Activated T-helper 2 cell treated with anti-CD3 and anti-CD28 coated beads, Interferon-gamma antibody, Interleukin-2, Interleukin-4, amounts not matched to agents 10 μg/mL and 5 μg/mL and 100 μg/mL, durations not matched to agents 14 hours and 24 hours and 36 hours (primary cell): ENCODE data around the gene DOCK9. TPM values are rescaled to one million over a fixed set of nuclear protein-coding genes. Genes with fewer than 3 reads are reported as not detected.

Experiments used
- DNase-seq: peaks from one replicate; pipeline ENCODE4 v3.0.0; 2021; ENCODE audit warnings: low spot score
- H3K27ac Mint-ChIP-seq: one replicate; pipeline ENCODE4 v1.8.0; 2021; ENCODE audit warnings: mixed read lengths
- H3K27me3 Mint-ChIP-seq: one replicate; pipeline ENCODE4 v1.8.0; 2021; ENCODE audit warnings: low read depth, mixed read lengths
- H3K36me3 Mint-ChIP-seq: one replicate; pipeline ENCODE4 v1.8.0; 2021; ENCODE audit warnings: low read depth, mixed read lengths
- H3K4me1 Mint-ChIP-seq: one replicate; pipeline ENCODE4 v1.8.0; 2021; ENCODE audit warnings: low read depth, mixed read lengths
- H3K4me3 Mint-ChIP-seq: one replicate; pipeline ENCODE4 v1.8.0; 2021; ENCODE audit warnings: low read depth, mild to moderate bottlenecking, moderate library complexity, mixed read lengths
- H3K9me3 Mint-ChIP-seq: one replicate; pipeline ENCODE4 v1.8.0; 2021; ENCODE audit warnings: mixed read lengths
- intact Hi-C: fragments of 100-400 bp; cut with micrococcal nuclease; formaldehyde crosslinking; loops from one replicate; pipeline ENCODE4 v1.15.1; 2023
- total RNA-seq: library from RNA; stranded (reverse); gene quantifications from 2 replicates; pipeline ENCODE4 v1.2.3, GENCODE V29; 2022

DOCK9 gene
- total RNA-seq, 1 donor from 2014 or later: 40.7 TPM

DNA sequence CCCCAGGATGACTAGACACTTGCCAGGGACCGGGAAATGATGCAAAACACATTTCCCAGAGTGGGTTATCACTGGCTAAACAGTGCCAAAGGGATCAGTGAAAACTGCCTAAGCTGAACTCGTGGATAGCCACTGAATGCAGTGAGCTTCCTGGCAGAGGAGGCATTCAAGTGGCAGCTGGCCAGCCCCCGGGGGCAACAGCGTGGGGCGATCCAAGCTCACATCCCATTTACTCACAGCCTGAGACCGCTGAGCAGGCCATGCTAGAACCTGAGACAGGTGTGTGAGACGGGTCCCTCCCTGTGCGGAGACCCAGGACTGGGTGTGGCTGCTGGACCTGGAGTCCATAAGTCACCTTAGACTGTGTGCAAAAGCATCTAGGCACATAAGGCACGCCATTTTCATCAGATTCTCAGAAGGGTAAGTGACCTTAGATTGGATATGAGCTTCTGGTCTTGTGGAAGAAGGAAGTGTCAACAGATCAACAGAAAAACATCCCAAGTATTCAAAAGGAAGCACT, 173.5 kb downstream of the DOCK9 start:
- no peak for DNase-seq
- H3K9me3 Mint-ChIP-seq: no peaks in the 10 kb centered on the region
- H3K4me1 Mint-ChIP-seq: peaks cover 1% of the 10 kb centered on the region
- no peak overlapping the region for H3K27ac Mint-ChIP-seq
- H3K4me3 Mint-ChIP-seq: no peak overlapping the region
- intact Hi-C loops: no loop called here
- peaks cover 25% of the 10 kb centered on the region for H3K36me3 Mint-ChIP-seq
- H3K27me3 Mint-ChIP-seq: no peaks in the 10 kb centered on the region

DNA sequence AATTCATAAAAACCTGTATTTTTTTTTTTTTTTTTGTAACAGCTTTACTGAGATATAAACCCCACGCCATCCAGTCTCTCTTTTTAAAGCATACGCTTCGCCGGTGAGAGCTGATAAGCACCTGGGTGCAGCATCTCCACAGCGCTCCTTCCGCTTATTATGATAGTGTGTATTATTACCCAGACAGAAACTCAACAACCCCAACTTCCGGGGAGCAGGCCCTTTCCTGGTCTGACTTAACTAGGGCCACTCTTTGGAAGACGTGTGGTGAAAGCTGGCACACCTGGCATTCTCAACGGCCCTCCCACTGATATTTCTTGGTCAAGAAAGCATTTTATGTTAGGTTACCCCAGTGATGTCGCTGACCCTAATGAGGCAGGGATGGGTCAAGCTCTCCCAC, 173.9 kb downstream of the DOCK9 start:
- intact Hi-C loops: no loop called here
- no peak for DNase-seq
- Mint-ChIP-seq H3K27ac (no peak overlapping the region), H3K4me3 (no peak overlapping the region), H3K9me3 (no peaks in the 10 kb centered on the region), H3K36me3 (peaks cover 25% of the 10 kb centered on the region), H3K4me1 (peaks cover 1% of the 10 kb centered on the region), H3K27me3 (no peaks in the 10 kb centered on the region)

DNA sequence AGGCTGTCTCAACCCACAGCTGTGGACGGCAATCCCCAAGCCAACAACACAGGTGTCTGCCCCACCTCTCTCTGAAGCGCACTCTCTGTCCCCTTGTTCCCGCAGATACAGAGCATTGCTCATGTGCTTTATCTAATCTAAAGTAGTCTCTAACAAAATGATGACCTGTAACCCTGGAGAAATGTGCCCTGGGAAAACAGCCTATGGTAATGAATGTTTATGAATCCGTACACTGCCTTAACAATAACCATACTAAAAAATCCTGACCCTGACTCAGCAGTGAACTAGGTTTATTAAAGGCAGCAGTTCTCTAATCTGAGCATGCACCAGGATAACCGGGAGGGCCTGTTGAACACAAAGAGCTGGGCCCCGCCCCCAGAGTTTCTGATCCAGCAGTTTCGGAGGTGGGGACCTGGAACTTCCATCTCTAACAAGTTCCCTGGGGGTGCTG, 174.7 kb downstream of the DOCK9 start:
- no peak overlapping the region for H3K4me3 Mint-ChIP-seq
- no peak for DNase-seq
- peaks cover 31% of the 10 kb centered on the region for H3K36me3 Mint-ChIP-seq

DNA sequence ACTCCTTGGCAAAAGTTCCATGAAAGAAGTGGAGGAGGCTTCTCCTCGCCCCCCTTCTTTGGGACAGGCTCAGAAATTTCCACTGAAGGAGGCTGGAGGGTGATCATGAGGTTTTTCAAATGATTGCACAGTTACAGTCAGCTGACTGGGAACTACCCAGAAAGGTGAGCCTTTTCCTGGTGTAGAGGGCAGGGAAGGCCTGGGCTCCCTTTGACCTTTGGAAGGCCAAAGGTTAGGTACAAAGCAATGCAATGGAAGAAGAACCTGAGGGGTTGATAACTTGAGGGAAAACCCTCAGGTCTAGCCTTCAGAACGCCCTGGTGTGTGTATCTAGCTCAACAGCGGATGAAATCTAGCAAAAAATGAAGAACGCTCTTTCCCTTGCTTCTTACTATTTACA, 175.3 kb downstream of the DOCK9 start:
- Mint-ChIP-seq H3K36me3 (peaks cover 36% of the 10 kb centered on the region), H3K27me3 (no peaks in the 10 kb centered on the region), H3K9me3 (no peaks in the 10 kb centered on the region), H3K4me3 (no peak overlapping the region), H3K4me1 (peaks cover 1% of the 10 kb centered on the region), H3K27ac (no peak overlapping the region)
- no peak for DNase-seq
- intact Hi-C loops: no loop called here

More for the DNA sequence above, 174.7 kb downstream of the DOCK9 start:
- Mint-ChIP-seq H3K9me3 (no peaks in the 10 kb centered on the region), H3K27me3 (no peaks in the 10 kb centered on the region), H3K4me1 (peaks cover 1% of the 10 kb centered on the region), H3K27ac (no peak overlapping the region)
- intact Hi-C loops: no loop called here

DNA sequence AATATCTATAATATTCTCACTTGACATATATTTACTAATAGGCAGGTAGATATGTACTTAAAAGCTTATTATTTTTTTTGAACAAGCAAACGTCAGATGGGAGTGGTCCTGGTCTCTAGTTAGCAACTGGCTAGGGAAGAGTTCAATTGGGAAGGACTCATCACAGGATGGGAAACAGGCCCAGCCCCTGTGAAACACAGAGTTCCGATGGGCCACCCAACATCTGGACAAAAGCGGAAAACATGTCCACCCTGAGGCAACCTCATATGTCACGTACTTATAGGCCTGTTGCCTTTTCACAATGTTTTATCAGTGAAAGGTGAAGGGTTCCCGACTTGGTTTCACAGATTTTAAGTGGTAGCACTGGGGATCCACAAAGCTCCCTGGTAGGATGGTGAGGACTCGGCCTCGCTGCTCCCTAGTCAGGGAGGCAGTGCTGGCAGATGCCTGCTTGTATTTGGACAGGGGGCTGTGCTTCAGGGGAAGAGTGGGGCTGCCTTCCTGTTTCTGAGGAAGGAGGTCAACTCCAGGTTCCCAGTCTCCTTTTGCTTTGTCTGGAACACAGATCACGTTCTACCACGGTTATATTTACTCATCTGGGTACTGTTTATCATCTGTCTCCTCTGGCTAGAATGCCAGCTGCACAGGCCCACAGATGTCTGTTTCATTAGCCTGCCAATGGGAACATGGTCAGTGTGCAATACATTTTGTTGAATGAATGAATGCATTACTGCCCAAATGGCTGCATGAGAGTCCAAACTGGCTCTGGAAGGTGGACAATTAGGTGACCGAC, 176.0 kb downstream of the DOCK9 start:
- Mint-ChIP-seq H3K4me1 (peaks cover 4% of the 10 kb centered on the region), H3K27ac (no peak overlapping the region), H3K27me3 (no peaks in the 10 kb centered on the region), H3K36me3 (peaks cover 39% of the 10 kb centered on the region), H3K9me3 (no peaks in the 10 kb centered on the region), H3K4me3 (no peak overlapping the region)
- no peak for DNase-seq
- intact Hi-C loops: no loop called here

DNA sequence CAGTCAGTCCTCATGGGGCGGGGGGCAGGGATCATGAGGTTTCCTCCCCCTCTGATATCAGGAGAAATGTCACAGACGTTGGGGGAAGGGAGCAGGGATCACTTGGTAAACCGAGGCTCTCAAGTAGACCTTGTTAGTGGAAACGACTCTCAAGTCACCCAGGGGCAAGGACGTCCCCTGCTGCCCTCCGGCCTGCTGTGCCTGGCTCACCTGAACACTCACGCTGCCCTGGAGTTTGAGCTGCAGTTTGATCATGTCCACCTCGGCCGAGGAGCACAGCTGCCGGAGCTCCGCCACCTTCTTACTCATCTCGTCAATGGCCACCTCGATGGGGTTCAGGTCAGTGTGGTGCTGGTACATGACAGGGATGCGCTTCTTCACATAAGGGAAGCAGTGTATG, 177.8 kb downstream of the DOCK9 start:
- H3K4me3 Mint-ChIP-seq: no peak overlapping the region
- no peaks in the 10 kb centered on the region for H3K9me3 Mint-ChIP-seq
- H3K27ac Mint-ChIP-seq: no peak overlapping the region
- intact Hi-C loops: no loop called here
- DNase-seq: no peak
- H3K36me3 Mint-ChIP-seq: peaks cover 47% of the 10 kb centered on the region
- peaks cover 4% of the 10 kb centered on the region for H3K4me1 Mint-ChIP-seq
- no peaks in the 10 kb centered on the region for H3K27me3 Mint-ChIP-seq

DNA sequence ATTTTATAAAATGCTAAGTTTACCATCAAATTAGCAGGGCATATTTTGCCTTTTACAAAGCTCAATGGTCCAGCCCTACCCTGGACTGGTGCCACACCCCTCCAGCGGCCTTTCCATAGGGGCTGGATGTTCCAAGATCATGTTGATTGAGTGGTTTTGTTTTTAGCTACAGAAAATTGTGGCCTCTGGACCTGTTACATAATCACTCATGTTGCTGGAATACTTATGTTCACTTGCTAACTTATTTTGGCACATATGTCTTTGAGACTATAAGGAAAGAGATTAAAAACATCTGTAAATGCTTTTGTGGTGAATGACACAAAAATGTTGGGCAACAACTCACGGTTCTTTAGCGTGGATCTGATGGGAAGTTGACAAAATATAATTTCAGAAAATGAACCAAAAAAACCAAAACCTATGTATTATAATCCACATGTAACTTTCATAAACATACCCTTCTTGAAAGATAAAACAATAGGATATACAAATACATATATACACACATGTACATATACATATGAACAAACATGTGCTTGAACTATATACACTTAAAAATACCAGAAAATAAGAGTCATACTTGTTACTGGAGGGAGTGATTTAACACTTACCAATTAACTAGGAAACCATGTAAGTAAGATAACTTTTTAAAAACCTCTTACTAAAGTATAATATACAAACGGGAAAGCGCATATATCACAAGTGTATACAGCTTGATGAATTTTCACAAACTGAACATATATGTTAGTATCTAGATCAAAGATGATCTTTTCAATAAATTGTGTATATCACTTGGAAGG, 178.8 kb downstream of the DOCK9 start:
- H3K4me3 Mint-ChIP-seq: no peak overlapping the region
- H3K27ac Mint-ChIP-seq: no peak overlapping the region
- no peaks in the 10 kb centered on the region for H3K27me3 Mint-ChIP-seq
- peaks cover 4% of the 10 kb centered on the region for H3K4me1 Mint-ChIP-seq
- peaks cover 50% of the 10 kb centered on the region for H3K36me3 Mint-ChIP-seq
- no peak for DNase-seq
- H3K9me3 Mint-ChIP-seq: no peaks in the 10 kb centered on the region
- intact Hi-C loops: no loop called here

DNA sequence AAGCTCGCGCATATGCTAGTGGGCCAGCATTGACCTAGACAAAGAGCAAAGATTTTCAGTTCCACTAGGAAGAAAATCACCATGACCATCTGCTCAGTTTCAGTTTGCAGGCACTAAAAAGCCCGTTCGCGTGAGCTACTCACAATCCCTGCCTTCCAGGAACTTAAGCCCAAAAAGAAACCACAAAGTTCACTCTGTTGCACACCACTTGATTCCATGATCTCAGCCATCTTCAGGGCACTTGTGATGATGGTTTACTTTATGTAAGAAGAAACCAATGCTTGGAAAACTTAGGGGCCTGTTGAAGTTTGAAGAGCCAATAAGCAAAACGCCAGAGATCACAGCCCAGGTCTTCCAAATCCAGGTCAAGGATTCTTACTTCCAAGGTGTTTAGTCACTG, 180.4 kb downstream of the DOCK9 start:
- intact Hi-C loops: no loop called here
- Mint-ChIP-seq H3K4me1 (peaks cover 3% of the 10 kb centered on the region), H3K9me3 (no peaks in the 10 kb centered on the region), H3K27ac (no peak overlapping the region), H3K27me3 (no peaks in the 10 kb centered on the region), H3K36me3 (peaks cover 55% of the 10 kb centered on the region), H3K4me3 (no peak overlapping the region)
- DNase-seq: no peak

DNA sequence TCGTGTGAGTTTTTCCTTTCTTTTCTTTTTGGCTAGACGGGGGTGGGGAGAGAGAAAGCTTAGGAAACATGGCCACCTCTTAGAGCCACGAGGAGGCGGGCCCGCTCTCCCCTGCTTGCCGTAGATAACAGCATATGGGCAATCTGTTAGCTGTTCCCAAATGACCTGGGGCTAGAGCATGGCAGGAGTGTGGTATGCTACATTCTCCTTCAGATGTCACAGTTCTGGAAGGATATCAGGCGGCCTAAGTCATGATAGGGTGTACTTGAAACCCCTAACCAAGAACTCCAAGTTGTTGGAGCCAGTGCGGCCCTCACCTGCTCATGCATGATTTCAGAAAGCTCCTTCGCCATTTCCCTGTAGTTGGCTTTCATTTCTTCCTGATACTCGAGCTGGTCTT, 181.1 kb downstream of the DOCK9 start:
- Mint-ChIP-seq H3K36me3 (peaks cover 57% of the 10 kb centered on the region), H3K4me3 (no peak overlapping the region), H3K27me3 (no peaks in the 10 kb centered on the region), H3K9me3 (no peaks in the 10 kb centered on the region), H3K27ac (no peak overlapping the region), H3K4me1 (peaks cover 3% of the 10 kb centered on the region)
- intact Hi-C loops: no loop called here
- DNase-seq: no peak

DNA sequence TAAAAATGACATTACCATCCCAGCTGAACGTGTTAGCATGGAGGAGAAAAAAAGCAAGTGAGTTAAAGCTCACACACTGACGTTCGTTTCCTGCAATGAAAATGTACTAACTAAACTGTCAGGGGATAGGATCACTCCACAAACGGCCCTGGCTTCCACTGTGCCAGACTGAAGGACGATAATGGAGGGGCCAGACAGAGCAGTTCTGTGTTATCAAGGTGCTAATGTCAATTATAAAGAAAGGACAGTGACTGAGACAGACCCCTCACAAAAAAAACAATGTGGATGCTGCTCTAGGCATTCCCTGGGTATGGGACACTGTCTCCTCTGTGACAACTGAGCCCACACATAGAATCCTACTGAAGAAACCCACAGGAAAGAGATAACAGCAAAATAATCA, 181.7 kb downstream of the DOCK9 start:
- H3K27ac Mint-ChIP-seq: no peak overlapping the region
- no peaks in the 10 kb centered on the region for H3K9me3 Mint-ChIP-seq
- no peak for DNase-seq
- H3K4me3 Mint-ChIP-seq: no peak overlapping the region
- intact Hi-C loops: no loop called here
- no peaks in the 10 kb centered on the region for H3K27me3 Mint-ChIP-seq
- H3K4me1 Mint-ChIP-seq: peaks cover 3% of the 10 kb centered on the region
- H3K36me3 Mint-ChIP-seq: peaks cover 57% of the 10 kb centered on the region

DNA sequence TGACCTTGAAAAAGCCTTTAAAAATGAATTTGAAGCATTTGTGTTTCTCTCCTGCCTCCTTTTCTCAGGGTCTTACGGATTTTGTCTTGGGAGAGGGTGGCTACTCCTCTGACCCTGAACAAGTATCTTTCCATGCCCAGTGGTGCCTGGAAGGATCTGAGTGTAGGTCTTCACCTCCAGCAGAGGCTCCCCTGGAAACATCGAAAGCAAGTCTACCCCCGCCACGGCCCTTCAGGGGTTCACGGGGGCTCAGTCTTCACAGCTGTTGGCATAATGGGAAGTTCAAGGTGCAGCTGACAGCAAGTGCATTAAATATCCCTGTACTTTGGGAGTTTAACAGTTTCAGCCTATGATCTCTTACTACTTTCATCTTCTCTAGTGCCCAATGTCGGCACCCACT, 182.6 kb downstream of the DOCK9 start:
- Mint-ChIP-seq H3K27ac (no peak overlapping the region), H3K4me1 (peaks cover 3% of the 10 kb centered on the region), H3K9me3 (no peaks in the 10 kb centered on the region), H3K36me3 (peaks cover 57% of the 10 kb centered on the region), H3K4me3 (no peak overlapping the region), H3K27me3 (no peaks in the 10 kb centered on the region)
- DNase-seq: no peak
- intact Hi-C loops: no loop called here

DNA sequence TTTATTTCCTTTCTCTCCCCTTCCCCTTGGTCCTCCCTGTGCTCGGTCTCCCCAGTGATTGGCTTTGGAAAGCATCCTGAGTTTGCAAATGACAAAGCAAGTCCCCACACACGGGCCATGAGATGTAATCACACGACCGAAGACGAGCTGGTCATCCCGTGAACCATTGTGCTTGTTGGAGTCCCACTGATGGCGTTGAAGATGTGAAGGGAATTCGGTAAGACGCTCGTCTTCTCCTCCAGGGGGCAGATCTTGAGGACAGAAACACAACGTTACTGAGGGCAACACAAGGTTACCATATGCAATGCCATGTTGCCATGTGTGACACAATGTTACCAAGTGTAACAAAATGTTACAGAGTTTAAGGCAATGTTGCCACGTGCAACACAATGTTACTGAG, 183.4 kb downstream of the DOCK9 start:
- no peak overlapping the region for H3K4me3 Mint-ChIP-seq
- no peaks in the 10 kb centered on the region for H3K9me3 Mint-ChIP-seq
- intact Hi-C loops: no loop called here
- peaks cover 53% of the 10 kb centered on the region for H3K36me3 Mint-ChIP-seq
- no peak overlapping the region for H3K27ac Mint-ChIP-seq
- H3K4me1 Mint-ChIP-seq: peaks cover 3% of the 10 kb centered on the region
- DNase-seq: no peak
- no peaks in the 10 kb centered on the region for H3K27me3 Mint-ChIP-seq
